Ovary (tissue), 9 donors: Measurements from ENCODE around the gene ST14. TPM values are rescaled to one million over a fixed set of nuclear protein-coding genes. Genes with fewer than 3 reads are reported as not detected.
"Not testable (repeated sequence)": the region's sequence is repeated elsewhere in the genome, so short reads cannot be mapped to it uniquely, and the experiment has no call there.

Source experiments
- DNase-seq, 5 donors: peaks; one replicate each; pipeline ENCODE4 v3.0.0-alpha.2; 2019 to 2020
- H3K27ac ChIP-seq, 2 donors: fragments of 200-600 bp; one replicate each; pipeline versions ENCODE4 v1.5.1 to v1.8.0; 2019 to 2022
- H3K27me3 ChIP-seq: fragments of 200-600 bp; one replicate; pipeline ENCODE4 v1.8.0; 2022
- H3K36me3 ChIP-seq: fragments of 200-600 bp; sonication (generic); one replicate; pipeline ENCODE4 v1.5.1; 2019
- H3K4me1 ChIP-seq: one replicate; pipeline ENCODE4 v1.8.1; 2013; ENCODE audit warnings: mild to moderate bottlenecking, moderate library complexity; ENCODE audit not compliant: insufficient read depth
- H3K4me3 ChIP-seq: fragments of 200-600 bp; sonication (generic); one replicate; pipeline ENCODE4 v1.5.1; 2017
- H3K9me3 ChIP-seq, 2 donors: fragments of 200-600 bp in 1 of 2; sonication (generic) in 1 of 2; one replicate each; pipeline versions ENCODE4 v1.5.1 to v1.8.1; 2013 to 2019; ENCODE audit warnings: mild to moderate bottlenecking in 1 of 2, moderate library complexity in 1 of 2
- EP300 ChIP-seq: sonication (generic); formaldehyde crosslinking; IDR thresholded peaks from one replicate; pipeline ENCODE4 v1.6.1; 2017; ENCODE audit warnings: antibody characterized with exemption
- POLR2A ChIP-seq: fragments of 450-650 bp; IDR thresholded peaks from one replicate; pipeline ENCODE4 v1.6.1; 2017; ENCODE audit warnings: antibody characterized with exemption, mild to moderate bottlenecking, moderate library complexity
- WGBS, 3 donors: extraction: QIAGEN DNeasy Blood & Tissue Kit in 1 of 3; methylation state at CpG; one replicate each; pipeline versions ENCODE4 v1.1.5 to v1.1.7; 2013 to 2017; 5-methylcytosine and 5-hydroxymethylcytosine counted together
- intact Hi-C, 4 donors: fragments of 100-400 bp; cut with DNase I; formaldehyde crosslinking; loops; one replicate each; pipeline versions ENCODE4 v1.11.0 to v1.15.1; 2022 to 2023
- polyA plus RNA-seq, 2 donors: library from polyadenylated mRNA; stranded (reverse); fragments of 200-250 nt in 1 of 2; fragments of 350-450 nt in 1 of 2; fragmentation: Illumina TruSeq in 1 of 2; extraction: RNeasy Lipid Tissue Mini Kit (QIAGEN cat#74804) in 1 of 2; gene quantifications; one replicate each; pipeline ENCODE4 v1.2.3, GENCODE V29; 2013 to 2014
- total RNA-seq, 7 donors: library from RNA; depleted of rRNA in 2 of 7; stranded (reverse); fragments of >200 nt in 2 of 7; fragmentation: NEBNext Ultra II Directional in 3 of 7; extraction: Animal tissue kit (Norgen Biotek cat#: 25700) in 3 of 7; gene quantifications; one replicate each; pipeline versions ENCODE4 v1.1.0 to v1.2.4, GENCODE V29; 2016 to 2023
- TF ChIP-seq, protein P1 (sequence below), 3 donors: fragments of 450-650 bp in 2 of 3; fragments of 200-600 bp in 1 of 3; IDR thresholded peaks; one replicate each; pipeline versions ENCODE4 v1.5.1 to v1.8.0; 2016 to 2022; ENCODE audit warnings: antibody characterized with exemption in 3 of 3, mild to moderate bottlenecking in 1 of 3
- donor health status: DM: no; HTN: no; CAD: no; lungs with moderate emphysema.
- donor health status: DM: no; HTN: no; CAD: no.
- donor health status: Bipolar disorder and iron deficiency.
- donor health status: DM: yes; HTN: yes; CAD: no.
- donor health status: DM: no; HTN: no; CAD: no.
- donor health status: DM: yes; HTN: yes; CAD: no.

ST14 gene
- total and polyA plus RNA-seq, 9 donors: 0.18 to 76.2 (median 4.5) TPM

DNA sequence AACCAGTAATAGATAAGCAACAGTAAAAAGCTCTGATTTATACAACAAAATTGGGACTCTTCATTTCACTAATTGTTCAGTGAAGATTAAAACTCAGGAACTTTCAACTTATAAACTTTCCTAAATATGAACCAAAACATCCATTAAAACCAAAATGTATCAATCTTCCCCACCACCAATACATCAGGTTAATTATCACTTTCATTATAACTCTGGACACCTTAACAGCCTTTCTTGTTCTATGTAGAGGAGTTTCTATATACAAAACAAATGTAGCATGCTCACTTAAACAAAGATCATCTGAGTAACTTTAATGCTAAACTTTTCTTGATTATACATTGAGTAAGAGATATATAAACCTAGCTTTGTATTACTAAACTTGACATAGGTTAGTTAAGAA lies 74.7 kb downstream of the ST14 start:
- H3K9me3 ChIP-seq: no peaks in the 10 kb centered on the region
- no peaks in the 10 kb centered on the region for H3K36me3 ChIP-seq
- no peak for TF ChIP-seq EP300
- DNase-seq: no peak
- no peak overlapping the region for H3K27ac ChIP-seq
- H3K4me1 ChIP-seq: no peaks in the 10 kb centered on the region
- no peaks in the 10 kb centered on the region for H3K27me3 ChIP-seq
- intact Hi-C loops: no loop called here
- H3K4me3 ChIP-seq: no peak overlapping the region

DNA sequence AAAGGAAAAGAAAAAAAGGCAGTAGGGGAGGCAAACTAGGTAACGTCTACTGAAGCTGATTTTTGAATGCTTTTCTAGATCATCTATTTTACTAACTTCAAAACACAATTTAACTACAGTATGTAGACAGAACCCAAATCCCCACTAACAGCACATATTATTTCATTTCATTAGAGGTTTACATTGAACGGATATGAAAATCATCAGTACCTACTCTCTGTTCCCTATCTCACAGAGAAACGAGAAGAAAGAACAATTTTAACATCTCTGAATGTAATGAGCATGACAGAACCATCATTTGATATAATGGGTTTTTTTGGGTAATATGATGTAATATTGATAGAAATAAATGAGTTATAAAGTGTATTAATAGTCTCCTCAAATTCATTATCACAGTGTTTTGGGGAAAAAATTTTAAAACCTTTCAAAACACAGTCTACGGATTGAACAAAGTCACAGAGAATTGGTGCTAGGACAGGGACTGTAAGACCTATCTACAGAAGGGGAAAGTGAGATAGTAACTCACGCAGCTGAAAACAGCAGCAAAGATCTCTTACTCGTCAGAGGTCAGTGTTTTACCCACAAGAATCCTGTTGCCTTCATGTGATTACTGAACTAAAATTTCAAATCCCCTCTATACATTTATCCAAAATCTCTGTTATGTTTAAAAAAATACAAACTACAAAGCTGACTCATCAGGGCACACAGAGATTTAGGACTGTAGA lies 77.9 kb downstream of the ST14 start:
- Histone ChIP-seq H3K36me3 (no peaks in the 10 kb centered on the region), H3K4me3 (no peak overlapping the region), H3K27ac (no peak overlapping the region), H3K4me1 (no peaks in the 10 kb centered on the region), H3K27me3 (no peaks in the 10 kb centered on the region), H3K9me3 (no peaks in the 10 kb centered on the region)
- 82 to 87% (median 87%) methylated on average over 6 of the region's 6 CpGs for WGBS, 3 donors
- no peak for DNase-seq
- TF ChIP-seq, protein P1, sequence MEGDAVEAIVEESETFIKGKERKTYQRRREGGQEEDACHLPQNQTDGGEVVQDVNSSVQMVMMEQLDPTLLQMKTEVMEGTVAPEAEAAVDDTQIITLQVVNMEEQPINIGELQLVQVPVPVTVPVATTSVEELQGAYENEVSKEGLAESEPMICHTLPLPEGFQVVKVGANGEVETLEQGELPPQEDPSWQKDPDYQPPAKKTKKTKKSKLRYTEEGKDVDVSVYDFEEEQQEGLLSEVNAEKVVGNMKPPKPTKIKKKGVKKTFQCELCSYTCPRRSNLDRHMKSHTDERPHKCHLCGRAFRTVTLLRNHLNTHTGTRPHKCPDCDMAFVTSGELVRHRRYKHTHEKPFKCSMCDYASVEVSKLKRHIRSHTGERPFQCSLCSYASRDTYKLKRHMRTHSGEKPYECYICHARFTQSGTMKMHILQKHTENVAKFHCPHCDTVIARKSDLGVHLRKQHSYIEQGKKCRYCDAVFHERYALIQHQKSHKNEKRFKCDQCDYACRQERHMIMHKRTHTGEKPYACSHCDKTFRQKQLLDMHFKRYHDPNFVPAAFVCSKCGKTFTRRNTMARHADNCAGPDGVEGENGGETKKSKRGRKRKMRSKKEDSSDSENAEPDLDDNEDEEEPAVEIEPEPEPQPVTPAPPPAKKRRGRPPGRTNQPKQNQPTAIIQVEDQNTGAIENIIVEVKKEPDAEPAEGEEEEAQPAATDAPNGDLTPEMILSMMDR (IDR thresholded peaks at IDR 0.05): no peak
- TF ChIP-seq EP300 (no peak), POLR2A (no peak)
- intact Hi-C loops: no loop called here

DNA sequence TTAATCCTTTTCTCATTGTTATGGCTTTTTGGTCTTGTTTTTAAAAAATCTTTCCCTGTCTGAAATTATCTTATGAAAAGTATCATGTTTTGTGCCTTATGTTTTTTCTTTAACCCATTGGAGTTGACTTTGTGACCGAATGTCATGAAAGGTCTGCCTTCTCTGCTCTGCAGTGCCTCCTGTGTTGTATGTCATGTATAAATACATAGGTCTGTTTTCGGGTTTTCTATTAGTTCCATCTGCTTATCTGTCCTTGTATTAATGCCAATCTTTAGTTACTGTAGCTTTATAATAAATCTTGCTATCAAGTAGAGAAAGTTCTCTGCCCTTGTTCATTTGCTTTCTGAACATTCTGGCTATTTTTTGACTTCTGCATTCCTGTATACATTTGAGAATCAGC lies 82.1 kb downstream of the ST14 start:
- intact Hi-C loops: no loop called here
- Histone ChIP-seq H3K27ac (no peak overlapping the region), H3K36me3 (no peaks in the 10 kb centered on the region), H3K4me3 (no peak overlapping the region), H3K9me3 (no peaks in the 10 kb centered on the region), H3K4me1 (peaks cover 2% of the 10 kb centered on the region), H3K27me3 (no peaks in the 10 kb centered on the region)
- TF ChIP-seq, protein P1 (IDR thresholded peaks at IDR 0.05): no peak
- TF ChIP-seq POLR2A (no peak), EP300 (no peak)
- DNase-seq: no peak
- 90 to 94% (median 92%) methylated on average over 2 of the region's 2 CpGs for WGBS, 3 donors

DNA sequence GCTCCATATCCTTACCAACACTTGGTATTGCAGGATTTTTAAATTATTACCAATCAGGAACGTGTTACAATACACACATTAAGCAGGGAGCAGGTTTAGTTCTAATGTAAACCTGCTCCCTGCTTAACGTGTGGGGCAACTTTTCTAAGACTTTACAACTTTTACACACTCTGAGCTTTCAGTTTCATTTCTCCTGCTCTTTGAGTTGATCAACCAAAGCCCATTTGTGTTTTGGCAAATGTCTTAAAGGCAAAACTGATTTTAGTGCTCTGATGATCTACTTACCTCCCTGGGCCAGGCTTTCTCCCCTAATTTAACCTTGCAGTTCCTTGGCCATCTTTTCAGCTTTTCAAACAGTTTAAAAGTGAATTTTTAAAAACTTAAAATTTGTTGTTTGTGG lies 84.2 kb downstream of the ST14 start:
- Histone ChIP-seq H3K36me3 (no peaks in the 10 kb centered on the region), H3K27me3 (no peaks in the 10 kb centered on the region), H3K27ac (no peak overlapping the region), H3K4me1 (peaks cover 3% of the 10 kb centered on the region), H3K4me3 (no peak overlapping the region), H3K9me3 (no peaks in the 10 kb centered on the region)
- no peak for TF ChIP-seq EP300
- TF ChIP-seq, protein P1 (IDR thresholded peaks at IDR 0.05): no peak
- no peak for TF ChIP-seq POLR2A
- DNase-seq: no peak
- 63 to 78% (median 76%) methylated on average over 2 of the region's 2 CpGs for WGBS, 3 donors
- intact Hi-C loops: no loop called here

DNA sequence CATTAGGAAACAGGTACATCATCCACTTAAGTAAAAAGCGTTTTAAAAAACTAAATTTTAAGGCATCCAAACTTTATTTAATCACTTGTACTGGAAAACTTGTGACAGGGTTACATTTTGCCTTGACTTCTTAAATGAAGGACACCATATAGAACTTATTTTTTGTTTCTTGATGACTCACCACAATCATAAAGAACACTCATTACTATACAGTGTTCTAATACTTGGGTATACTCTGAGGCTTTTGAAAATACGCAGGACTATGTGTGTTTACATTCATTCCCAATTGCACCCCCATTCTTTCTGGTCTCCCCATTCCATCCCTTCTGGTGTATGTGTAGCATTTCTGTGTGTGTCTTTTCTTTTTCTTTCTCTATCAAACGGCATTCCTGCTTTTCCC lies 85.3 kb downstream of the ST14 start:
- intact Hi-C loops: no loop called here
- H3K27me3 ChIP-seq: no peaks in the 10 kb centered on the region
- no peaks in the 10 kb centered on the region for H3K9me3 ChIP-seq
- H3K36me3 ChIP-seq: no peaks in the 10 kb centered on the region
- H3K4me1 ChIP-seq: peaks cover 3% of the 10 kb centered on the region
- no peak overlapping the region for H3K27ac ChIP-seq
- H3K4me3 ChIP-seq: no peak overlapping the region
- WGBS, 3 donors: 93 to 95% (median 95%) methylated on average over 3 of the region's 3 CpGs
- DNase-seq: no peak
- TF ChIP-seq, protein P1 (IDR thresholded peaks at IDR 0.05): no peak
- no peak for TF ChIP-seq EP300
- no peak for TF ChIP-seq POLR2A

DNA sequence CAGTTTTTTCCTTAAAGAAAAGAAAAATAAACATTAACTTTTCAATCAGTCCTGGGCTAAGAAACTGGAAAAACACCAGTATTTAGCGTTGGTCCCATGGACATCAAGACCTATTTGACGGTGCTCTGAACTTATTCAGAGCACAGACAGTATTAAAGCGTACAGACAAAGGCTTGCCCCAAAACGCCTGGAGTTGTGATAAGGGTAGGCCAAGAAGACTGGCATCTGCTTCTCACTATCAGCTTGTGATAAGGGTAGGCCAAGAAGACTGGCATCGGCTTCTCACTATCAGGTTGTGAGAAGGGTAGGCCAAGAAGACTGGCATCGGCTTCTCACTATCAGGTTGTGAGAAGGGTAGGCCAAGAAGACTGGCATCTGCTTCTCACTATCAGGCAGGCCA lies 85.8 kb downstream of the ST14 start:
- H3K4me3 ChIP-seq, intact Hi-C loops, H3K27me3 ChIP-seq, DNase-seq, H3K27ac ChIP-seq, H3K9me3 ChIP-seq, H3K4me1 ChIP-seq, H3K36me3 ChIP-seq: not testable (repeated sequence)
- WGBS, 3 donors: 87 to 92% (median 88%) methylated on average over 6 of the region's 6 CpGs
